RWPE2 (cell line): ENCODE measurements around the gene PPP1R2B.

Source experiments
- ATAC-seq: fragments of 200-7000 bp; cut with Tn5 transposase; 3 replicates; pipeline ENCODE4 v1.9.1; 2021; ENCODE audit warnings: low read depth
- DNase-seq: peaks from one replicate; pipeline ENCODE4 v3.0.0-alpha.2; 2020; ENCODE audit warnings: low spot score
- H3K27ac ChIP-seq: fragments of 450-650 bp; 2 replicates; pipeline ENCODE4 v1.5.1; 2017; ENCODE audit warnings: mild to moderate bottlenecking; ENCODE audit not compliant: poor library complexity, severe bottlenecking
- H3K27me3 ChIP-seq: fragments of 250-450 bp; sonication (Bioruptor Pico); 2 replicates; pipeline ENCODE4 v1.5.1; 2021; ENCODE audit warnings: mild to moderate bottlenecking, moderate library complexity; ENCODE audit not compliant: insufficient read depth, poor library complexity, severe bottlenecking
- H3K36me3 ChIP-seq: fragments of 250-450 bp; sonication (Bioruptor Pico); 2 replicates; pipeline ENCODE4 v1.5.1; 2020; ENCODE audit warnings: low read depth, mild to moderate bottlenecking, moderate library complexity
- H3K4me1 ChIP-seq: fragments of 250-450 bp; sonication (Bioruptor Pico); 2 replicates; pipeline ENCODE4 v1.5.1; 2021; ENCODE audit warnings: mild to moderate bottlenecking, moderate library complexity; ENCODE audit not compliant: insufficient read depth, poor library complexity, severe bottlenecking
- H3K4me3 ChIP-seq: fragments of 250-450 bp; sonication (Bioruptor Pico); 2 replicates; pipeline ENCODE4 v1.5.1; 2021; ENCODE audit warnings: mild to moderate bottlenecking, moderate library complexity; ENCODE audit not compliant: severe bottlenecking
- H3K9me3 ChIP-seq: fragments of 250-450 bp; sonication (Bioruptor Pico); 2 replicates; pipeline ENCODE4 v1.5.1; 2021; ENCODE audit warnings: mild to moderate bottlenecking, moderate library complexity; ENCODE audit not compliant: severe bottlenecking
- TF ChIP-seq, protein P1 (sequence below): fragments of 450-650 bp; IDR thresholded peaks from one replicate; pipeline ENCODE4 v1.5.1; 2017; ENCODE audit warnings: mild to moderate bottlenecking, moderate library complexity; ENCODE audit not compliant: poor library complexity, severe bottlenecking

Gene PPP1R2B

DNA sequence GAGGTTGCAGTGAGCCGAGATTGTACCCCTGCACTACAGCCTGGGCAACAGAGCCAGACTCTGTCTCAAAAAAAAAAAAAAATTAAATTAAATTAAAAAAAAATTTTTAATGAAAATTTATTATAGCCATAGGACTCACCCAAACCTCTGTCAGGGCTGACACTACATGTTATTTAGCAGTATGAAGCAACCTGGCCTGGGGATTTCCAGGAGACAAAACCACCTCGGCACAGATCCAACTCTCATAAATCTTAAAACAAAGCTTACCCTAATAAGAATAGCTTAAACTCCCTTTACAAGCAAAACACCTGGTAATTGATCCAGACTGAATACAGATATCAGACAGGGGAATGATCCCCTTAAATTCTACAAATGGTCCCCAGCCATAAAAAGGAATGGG, 38.4 kb downstream of the PPP1R2B start:
- DNase-seq: no peak
- H3K4me3 ChIP-seq: no peak overlapping the region
- no peaks in the 10 kb centered on the region for H3K36me3 ChIP-seq
- ATAC-seq: no peak
- H3K27ac ChIP-seq: no peak overlapping the region
- no peaks in the 10 kb centered on the region for H3K27me3 ChIP-seq
- H3K9me3 ChIP-seq: no peaks in the 10 kb centered on the region
- H3K4me1 ChIP-seq: no peaks in the 10 kb centered on the region
- TF ChIP-seq, protein P1, sequence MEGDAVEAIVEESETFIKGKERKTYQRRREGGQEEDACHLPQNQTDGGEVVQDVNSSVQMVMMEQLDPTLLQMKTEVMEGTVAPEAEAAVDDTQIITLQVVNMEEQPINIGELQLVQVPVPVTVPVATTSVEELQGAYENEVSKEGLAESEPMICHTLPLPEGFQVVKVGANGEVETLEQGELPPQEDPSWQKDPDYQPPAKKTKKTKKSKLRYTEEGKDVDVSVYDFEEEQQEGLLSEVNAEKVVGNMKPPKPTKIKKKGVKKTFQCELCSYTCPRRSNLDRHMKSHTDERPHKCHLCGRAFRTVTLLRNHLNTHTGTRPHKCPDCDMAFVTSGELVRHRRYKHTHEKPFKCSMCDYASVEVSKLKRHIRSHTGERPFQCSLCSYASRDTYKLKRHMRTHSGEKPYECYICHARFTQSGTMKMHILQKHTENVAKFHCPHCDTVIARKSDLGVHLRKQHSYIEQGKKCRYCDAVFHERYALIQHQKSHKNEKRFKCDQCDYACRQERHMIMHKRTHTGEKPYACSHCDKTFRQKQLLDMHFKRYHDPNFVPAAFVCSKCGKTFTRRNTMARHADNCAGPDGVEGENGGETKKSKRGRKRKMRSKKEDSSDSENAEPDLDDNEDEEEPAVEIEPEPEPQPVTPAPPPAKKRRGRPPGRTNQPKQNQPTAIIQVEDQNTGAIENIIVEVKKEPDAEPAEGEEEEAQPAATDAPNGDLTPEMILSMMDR: no peak

DNA sequence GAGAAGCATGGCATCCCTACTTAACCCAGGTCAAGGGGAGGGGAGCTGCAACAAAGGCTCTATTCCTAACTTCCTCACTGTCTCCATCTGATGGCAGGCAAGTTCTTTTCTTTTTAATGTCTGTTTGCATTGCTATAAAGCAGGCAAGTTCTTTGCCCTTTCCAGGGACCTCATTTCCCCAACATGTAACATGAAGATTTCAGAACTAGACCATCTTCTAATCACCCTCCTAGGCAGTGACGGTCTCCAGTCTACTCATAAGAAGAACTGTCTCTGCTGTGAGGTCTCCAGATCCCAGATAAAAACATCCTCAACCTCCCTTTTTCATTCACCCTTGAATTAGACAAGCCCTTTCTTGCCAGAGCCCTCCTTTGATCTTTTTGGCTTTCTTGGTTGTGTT, 42.1 kb downstream of the PPP1R2B start:
- H3K4me1 ChIP-seq: no peaks in the 10 kb centered on the region
- no peak overlapping the region for H3K27ac ChIP-seq
- DNase-seq (no peak), ATAC-seq (0 out of 3 replicates have a peak, but pooled peaks have one; percentile 21)
- no peaks in the 10 kb centered on the region for H3K36me3 ChIP-seq
- H3K27me3 ChIP-seq: no peaks in the 10 kb centered on the region
- no peak overlapping the region for H3K4me3 ChIP-seq
- peaks cover 3% of the 10 kb centered on the region for H3K9me3 ChIP-seq
- TF ChIP-seq, protein P1: no peak

DNA sequence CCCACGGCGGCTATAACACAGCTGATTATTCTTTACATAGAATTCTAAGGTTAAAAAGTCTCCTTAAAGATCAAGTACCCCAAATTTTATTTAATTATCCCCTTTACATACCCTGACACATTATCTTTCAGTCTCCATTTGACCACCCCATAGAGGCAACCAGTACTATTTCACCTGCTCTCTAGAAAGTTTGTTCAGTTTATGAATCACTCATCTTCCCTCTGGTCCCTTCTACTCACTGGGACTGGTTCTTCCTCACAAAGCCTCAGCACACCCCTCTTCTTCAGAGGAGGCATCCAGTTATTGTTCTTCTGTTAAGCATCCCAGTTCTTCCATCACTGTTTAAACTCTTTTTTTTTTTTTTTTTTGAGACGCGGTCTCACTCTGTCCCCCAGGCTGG, 42.8 kb downstream of the PPP1R2B start:
- ATAC-seq: no peak
- DNase-seq: no peak
- Histone ChIP-seq H3K27ac (no peak overlapping the region), H3K27me3 (no peaks in the 10 kb centered on the region), H3K4me1 (no peaks in the 10 kb centered on the region), H3K4me3 (no peak overlapping the region), H3K9me3 (peaks cover 3% of the 10 kb centered on the region), H3K36me3 (no peaks in the 10 kb centered on the region)
- TF ChIP-seq, protein P1: no peak

DNA sequence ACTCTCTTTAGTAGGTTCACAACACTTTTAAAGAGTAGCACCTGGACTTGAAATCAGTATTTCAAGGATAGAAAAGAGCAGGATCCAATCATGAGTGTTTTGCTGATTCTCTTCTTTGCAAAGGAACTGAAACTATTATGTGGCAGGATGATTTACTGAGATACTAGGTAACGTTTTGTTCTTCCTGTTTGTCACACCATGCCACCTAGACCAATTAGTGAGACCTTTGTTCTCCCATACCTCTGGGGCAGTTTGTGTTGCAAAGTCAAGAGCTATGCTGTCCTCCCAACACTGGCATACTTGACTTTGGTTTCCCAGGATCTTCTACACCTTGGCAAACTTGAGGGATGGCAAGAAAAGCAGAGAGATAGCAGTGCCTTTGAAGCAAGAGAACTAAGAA, 43.4 kb downstream of the PPP1R2B start:
- no peak overlapping the region for H3K27ac ChIP-seq

DNA sequence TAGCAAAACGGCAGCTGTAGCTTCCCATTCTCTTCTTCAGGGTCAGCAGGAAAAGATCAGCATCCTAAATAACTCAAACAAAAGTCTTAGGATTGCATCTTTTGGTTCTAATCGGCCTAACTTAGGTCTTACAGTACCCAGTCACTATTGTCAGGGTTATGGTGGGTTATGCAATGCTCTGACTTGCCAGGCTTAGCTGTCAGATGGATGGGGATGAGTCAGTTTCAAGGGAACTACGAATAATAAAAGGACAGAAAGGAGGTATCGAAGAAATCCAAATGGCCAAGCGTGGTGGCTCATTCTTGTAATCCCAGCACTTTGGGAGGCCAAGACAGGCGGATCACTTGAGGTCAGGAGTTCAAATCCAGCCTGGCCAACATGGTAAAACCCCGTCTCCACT, 46.5 kb downstream of the PPP1R2B start:
- H3K9me3 ChIP-seq: peaks cover 5% of the 10 kb centered on the region
- ATAC-seq: no peak
- TF ChIP-seq, protein P1: no peak
- no peaks in the 10 kb centered on the region for H3K4me1 ChIP-seq
- no peak for DNase-seq
- no peaks in the 10 kb centered on the region for H3K36me3 ChIP-seq
- H3K27me3 ChIP-seq: no peaks in the 10 kb centered on the region
- no peak overlapping the region for H3K4me3 ChIP-seq
- H3K27ac ChIP-seq: no peak overlapping the region

More for the DNA sequence above, 43.4 kb downstream of the PPP1R2B start:
- Histone ChIP-seq H3K4me1 (no peaks in the 10 kb centered on the region), H3K36me3 (no peaks in the 10 kb centered on the region), H3K9me3 (peaks cover 3% of the 10 kb centered on the region), H3K4me3 (no peak overlapping the region), H3K27me3 (no peaks in the 10 kb centered on the region)
- DNase-seq: no peak
- TF ChIP-seq, protein P1: no peak
- no peak for ATAC-seq
